GM18868 (cell line): Measurements from ENCODE around the gene DET1.

Experiments
- ATAC-seq: cut with Tn5 transposase; IDR thresholded peaks from one replicate; pipeline ENCODE4 v1.9.1; 2021; ENCODE audit warnings: mild to moderate bottlenecking, moderate library complexity; ENCODE audit not compliant: unreplicated experiment

The DET1 gene

DNA sequence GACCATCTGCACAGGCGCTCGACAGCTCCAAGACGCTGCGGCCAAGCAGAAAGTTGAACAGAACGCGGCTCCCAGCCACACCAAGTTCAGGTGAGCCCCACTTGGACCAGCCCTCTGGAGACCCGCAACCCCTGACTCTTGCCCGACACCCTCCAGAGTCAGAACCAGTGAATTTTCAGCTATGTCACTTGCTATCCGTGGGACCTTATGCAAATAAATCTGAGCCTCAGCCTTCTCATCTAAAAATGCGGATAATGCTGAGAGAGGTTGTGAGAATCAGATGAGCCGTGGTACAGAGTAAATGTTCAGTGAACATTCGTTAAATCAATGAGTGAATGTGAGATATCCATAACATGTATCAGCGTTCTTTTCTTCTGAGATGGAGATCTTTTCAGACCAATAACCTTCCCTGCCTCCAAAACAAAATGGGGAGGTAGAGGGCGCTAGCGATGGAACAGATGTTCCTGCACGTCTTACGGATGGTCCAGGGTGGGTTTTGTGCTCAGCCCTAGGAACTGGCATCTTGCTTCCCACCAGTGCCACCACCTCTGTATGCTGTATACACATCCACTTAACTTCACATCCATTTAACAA is 78.4 kb downstream of the DET1 start:
- ATAC-seq: no peak

DNA sequence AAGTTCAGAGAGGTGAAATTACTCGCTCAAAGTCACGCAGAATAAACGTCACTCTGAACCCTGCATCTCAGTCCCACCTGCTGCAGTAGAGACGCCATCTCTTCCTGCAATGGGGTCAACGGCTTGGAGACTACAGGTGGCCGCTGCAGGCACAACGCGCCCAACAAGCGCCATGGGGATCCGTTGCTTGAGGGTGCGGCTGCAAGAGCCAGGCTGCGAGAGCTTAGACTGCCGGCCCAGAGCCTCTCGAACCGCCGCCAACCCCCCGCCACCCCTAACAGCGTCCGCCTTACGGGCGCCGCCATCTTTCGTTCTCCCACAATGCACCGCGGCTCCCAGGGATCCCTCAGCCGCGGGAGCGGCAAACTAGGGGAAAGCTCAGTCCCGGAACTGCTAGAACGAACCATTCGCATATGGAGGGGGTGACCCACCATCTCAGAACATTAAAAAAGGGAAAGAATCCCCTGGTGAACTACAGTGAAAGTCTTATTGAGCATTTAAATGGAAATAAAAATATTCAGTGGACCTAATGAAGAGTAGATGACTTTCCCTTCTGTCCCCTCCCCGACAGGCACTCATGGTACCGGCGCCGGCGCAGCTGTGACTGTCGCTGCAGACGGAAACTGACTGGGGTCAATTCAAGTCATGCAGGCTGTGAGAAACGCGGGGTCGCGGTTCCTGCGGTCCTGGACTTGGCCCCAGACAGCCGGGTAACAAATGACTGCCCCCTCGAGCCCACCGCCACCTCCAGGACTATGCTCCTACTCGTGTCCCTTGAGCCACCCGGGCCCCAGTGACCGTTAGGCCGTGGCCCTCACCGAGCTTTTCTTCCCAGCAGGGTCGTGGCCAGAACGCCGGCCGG is 79.2 kb downstream of the DET1 start, which contains the start of the genes MRPL46 and MRPS11:
MRPL46 (minus strand) TSS at position 316 of the 862 bp plus-strand sequence; CDS start at position 305, 11 bp downstream.
MRPS11 (plus strand) TSS at position 636 of the 862 bp plus-strand sequence; CDS start at position 646, 10 bp downstream.
- ATAC-seq: peak; percentile 86

DNA sequence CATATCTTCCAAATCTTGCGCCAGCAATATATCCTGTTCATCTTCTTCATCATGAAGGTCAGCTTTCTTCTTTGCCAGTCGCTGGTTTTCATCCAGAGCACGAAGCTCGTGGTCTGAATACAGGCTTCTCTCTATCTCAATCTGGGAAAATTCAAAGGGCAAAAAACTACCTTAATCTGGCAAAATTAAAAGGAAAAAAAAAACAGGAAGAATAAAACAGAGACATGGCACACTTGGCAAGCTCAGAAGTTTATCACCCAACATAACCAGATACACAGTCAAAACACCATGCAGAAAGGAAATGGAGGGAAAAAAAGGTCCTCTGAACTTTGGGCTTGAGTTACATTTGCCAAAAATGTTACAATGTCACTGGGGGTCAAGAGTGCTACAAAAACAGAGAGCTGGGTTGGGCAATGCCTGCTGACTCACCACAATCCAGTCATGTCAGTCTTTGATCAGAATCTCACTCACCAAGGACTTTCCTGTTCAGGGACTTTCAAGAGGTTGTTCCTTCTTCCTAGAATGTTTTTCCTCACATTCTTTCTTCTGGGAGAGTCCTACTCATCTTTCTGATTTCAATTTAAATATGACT is 80.8 kb downstream of the DET1 start:
- no peak for ATAC-seq

GRCh38 chr15:88463870-88464532 is 82.5 kb downstream of the DET1 start:
- ATAC-seq: no peak
